T-helper 9 cell (primary cell): ENCODE results near the gene TEKT5.
"Not testable (repeated sequence)": the region's sequence is repeated elsewhere in the genome, so short reads cannot be mapped to it uniquely, and the experiment has no call there.

Source experiments
- DNase-seq: peaks from one replicate; pipeline ENCODE4 v3.0.0-alpha.2; 2020

The TEKT5 gene

DNA sequence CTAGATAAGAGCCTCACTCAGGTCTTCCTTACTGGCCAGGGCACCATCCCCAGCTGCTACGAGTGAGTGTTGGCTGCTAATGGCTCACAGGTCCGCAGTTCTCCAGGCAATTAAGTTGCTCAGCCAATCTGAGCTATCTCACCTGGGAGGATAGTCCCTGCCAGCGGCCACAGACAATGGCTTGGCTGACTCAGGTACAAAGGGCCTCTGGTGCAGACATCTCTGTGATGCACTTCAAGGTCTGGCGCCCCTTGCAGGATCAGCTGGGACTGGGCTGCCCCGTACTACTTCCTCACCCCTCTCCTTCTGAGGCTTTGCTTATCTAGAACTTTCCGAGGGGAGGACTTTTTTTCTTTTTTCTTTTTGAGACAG, 65.2 kb downstream of the TEKT5 start:
- no peak for DNase-seq

GRCh38 chr16:10625595-10626357, 69.0 kb downstream of the TEKT5 start:
- no peak for DNase-seq

DNA sequence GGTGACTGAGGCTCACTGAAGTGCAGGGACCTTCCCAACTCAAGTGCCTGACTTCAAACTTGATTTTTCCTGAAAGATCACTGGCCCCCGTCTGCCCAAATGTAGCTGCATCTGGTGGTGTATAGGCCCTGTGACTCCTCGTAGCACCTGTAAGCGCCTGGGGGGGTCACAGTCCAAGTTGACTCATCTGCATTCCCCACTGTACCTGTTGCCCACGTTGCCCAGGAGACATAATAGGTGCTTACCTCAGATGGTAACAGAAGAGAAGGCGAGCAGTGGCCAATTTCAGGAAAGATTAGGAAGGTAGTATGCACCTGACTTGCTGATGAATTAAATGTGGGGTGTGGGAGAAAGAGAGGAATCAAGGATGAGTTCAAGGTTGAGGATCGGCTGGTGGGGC, 70.2 kb downstream of the TEKT5 start:
- no peak for DNase-seq

DNA sequence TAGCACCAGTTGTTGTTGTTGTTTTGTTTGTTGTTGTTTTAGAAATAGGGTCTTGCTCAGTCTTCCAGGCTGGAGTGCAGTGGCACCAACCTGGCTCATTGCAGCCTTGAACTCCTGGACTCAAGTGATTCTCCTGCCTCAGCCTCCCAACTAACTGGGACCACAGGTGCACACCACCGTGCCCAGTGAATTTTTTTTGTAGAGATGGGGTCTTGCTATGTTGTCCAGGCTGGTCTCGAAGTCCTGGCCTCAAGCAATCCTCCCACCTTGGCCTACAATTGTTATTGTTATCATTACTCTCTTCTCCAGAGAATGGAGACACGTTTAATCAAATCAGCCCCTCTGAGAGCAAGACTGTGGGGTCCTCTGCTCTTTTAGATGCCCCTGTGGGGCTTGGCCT, 71.7 kb downstream of the TEKT5 start:
- no peak for DNase-seq

- no peak for DNase-seq
Observed at GRCh38 chr16:10622036-10622921, 72.5 kb downstream of the TEKT5 start.

GRCh38 chr16:10621216-10621949, 73.3 kb downstream of the TEKT5 start:
- not testable (repeated sequence) for DNase-seq

DNA sequence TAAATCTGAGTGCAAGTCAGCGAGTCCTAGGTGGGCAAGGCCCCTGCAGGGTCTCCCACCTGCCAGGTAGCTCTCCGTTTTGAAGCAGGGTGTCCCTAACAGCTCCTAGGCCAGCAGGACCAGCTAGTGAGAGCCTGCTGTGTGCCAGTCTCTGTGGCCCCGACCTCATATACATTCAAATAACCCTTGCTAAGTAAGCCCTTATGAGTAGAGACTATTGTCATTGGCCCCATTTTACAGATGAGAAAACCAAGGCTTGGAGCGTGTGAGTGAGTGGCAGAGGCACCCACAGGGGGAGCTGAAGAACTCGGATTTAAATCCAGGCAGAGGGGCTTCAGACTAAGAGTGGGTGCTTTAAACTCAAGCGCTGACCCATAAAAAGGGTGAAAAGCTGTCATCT, 74.6 kb downstream of the TEKT5 start:
- no peak for DNase-seq

DNA sequence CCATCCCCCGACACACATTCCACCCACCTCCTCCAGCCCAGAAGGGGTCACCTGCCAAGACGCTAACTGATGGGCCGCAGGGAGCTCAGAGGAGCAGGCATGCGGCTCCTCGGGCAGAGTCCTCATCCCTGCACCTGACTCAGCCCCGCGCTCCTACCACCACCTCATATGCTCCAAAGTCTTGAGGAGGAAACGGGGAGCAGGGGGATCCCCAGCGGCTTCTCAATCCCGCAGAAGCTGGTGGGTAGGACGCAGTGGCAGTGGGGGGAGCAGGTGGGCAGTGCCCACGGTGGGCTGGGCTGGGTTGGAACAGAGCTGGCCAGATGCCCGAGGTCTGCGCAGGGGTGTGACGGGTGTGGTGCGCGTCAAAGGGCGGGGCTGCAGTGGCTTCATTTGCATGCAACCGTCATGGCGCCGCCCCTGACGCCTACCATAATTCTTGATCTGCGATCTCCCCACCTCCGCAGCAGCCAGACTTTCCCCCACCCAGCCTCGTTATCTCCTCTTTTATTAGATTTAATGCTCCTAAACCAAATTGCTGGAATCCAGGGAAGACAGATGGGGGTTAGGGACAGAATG, 75.4 kb downstream of the TEKT5 start:
- no peak for DNase-seq

DNA sequence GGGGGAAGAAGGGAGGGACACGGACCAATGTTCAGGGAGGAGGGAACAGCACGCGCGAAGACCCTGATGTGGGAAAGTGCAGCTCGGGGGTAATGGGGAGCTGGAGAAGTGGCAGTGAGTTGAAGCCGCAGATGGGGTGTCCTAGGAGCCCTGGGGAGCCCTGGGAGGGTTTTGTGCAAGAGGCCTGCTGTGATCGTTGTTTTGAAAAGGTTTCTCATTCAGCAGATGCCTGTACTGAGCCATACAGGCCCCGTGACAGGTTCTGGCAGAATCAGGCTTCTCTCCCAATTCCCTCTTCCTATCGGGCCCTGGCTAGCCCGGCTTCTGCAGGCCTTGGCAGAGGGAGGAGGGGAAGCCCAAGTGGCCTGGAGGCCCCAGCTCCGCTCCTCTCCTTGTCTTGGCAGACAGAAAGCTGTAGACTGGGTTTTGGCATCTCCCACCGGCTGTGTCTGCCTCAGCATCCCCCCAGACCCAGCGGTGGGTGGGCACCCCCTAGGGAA, 76.0 kb downstream of the TEKT5 start:
- DNase-seq, result no peak

DNA sequence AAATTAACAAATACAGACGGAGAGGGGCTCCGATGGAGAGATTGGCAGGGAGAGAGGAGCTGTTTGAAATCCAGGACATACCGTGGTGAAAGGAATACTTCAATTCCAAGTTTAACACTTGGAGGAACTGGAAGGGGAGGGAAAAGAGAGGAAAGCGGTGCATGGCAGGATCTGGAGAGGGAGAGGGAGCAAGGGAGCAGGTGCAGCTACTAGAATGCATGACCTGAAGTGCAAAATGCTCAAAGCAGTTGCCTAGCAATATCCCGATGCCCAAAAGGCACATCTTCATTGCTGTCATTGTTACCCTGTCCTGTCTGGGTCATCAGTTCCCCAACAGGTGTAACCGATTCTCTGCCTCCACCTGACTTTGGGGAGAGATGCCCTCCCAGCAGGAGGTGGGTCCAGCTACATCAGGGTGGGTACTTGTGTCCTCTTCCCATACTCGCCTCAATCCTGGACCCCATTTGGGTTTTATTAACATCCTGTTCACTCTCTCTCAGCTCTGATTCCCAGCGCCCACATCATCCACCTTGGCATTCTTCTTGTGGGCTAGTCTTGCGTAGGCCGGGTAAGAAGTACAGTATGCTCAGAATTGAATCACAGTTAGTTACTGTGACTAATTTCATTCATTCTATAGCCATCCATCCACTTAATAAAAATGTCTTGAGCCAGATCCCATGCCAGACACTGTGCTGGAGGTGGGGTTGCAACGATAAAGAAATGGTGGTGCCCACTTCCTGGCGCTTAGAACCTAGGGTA, 76.9 kb downstream of the TEKT5 start:
- no peak for DNase-seq

- no peak for DNase-seq
Observed at GRCh38 chr16:10616756-10617640, 77.7 kb downstream of the TEKT5 start.

DNA sequence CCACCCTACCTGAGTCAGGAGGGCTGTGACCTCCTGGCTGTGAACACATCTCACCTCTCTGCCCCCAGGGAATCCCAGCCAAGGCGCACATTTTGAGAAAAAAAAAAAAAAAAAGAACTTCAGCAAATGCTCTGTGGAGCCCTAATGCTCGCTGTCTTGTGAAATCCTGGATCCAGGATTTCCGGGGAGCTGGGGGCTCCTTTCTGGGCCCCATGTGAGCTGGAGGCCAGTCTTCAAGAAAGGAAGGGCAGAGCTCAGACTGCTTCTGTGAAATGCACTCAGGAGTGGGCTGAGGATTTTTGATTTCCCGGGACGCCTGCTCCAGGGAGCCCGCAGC, 78.3 kb downstream of the TEKT5 start:
- no peak for DNase-seq

GRCh38 chr16:10614685-10615084, 80.0 kb downstream of the TEKT5 start:
- DNase-seq, result no peak

GRCh38 chr16:10613785-10614485, 80.8 kb downstream of the TEKT5 start:
- no peak for DNase-seq

GRCh38 chr16:10612649-10613179, 82.0 kb downstream of the TEKT5 start:
- DNase-seq, result no peak

DNA sequence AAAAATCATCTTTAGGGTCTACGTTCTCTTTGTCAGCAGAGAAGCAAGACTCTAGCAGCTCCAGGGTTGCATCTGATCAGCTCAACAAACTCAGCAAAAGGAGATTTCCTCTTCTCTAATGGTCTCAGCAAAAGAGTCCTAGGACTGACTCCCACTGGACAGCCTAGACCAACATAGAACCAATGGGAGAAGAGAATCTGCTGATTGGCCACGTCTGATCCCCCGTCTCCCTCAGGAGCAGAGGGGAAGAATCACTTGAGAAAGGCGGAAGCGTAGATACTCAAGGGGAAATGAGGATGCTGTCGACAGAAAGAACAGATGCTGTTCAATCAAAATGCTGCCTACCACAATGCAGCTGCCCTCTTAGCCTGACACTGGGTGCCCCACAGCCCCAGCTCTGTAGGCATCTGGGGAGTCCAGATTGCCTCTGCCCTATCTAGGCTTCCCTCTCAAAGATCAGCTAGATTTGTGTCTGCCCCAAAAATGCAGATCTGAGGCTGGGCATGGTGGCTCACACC, 82.8 kb downstream of the TEKT5 start:
- no peak for DNase-seq

DNA sequence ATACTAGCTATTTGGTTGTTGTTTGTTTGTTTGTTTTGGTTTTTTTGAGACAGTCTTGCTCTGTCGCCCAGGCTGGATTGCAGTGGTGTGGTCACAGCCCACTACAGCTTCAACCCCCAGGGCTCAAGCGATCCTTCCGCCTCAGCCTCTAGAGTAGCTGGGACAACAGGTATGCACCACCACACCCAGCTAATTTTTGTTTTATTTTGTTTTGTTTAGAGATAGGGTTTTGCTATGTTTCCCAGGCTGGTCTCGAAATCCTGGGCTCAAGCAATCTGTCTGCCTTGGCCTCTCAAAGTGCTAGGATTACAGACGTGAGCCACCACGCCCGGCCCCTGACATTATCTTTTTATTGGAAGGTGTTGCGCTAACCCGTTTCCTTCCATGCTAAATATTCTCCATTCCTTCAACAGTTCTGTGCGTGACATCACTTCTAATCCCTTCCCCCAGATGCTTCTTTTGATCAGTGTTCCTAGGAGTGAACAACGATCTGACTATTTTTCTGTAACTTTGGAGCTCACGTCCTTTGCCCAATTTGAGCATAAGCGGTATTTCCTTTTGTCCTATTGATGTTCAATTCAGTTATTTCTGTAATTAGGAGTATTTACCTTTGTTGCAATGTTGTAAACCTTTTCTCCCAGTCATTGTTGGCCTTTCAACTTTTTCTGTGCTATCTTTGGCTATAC, 84.1 kb downstream of the TEKT5 start:
- no peak for DNase-seq

GRCh38 chr16:10609402-10609774, 85.3 kb downstream of the TEKT5 start:
- no peak for DNase-seq

DNA sequence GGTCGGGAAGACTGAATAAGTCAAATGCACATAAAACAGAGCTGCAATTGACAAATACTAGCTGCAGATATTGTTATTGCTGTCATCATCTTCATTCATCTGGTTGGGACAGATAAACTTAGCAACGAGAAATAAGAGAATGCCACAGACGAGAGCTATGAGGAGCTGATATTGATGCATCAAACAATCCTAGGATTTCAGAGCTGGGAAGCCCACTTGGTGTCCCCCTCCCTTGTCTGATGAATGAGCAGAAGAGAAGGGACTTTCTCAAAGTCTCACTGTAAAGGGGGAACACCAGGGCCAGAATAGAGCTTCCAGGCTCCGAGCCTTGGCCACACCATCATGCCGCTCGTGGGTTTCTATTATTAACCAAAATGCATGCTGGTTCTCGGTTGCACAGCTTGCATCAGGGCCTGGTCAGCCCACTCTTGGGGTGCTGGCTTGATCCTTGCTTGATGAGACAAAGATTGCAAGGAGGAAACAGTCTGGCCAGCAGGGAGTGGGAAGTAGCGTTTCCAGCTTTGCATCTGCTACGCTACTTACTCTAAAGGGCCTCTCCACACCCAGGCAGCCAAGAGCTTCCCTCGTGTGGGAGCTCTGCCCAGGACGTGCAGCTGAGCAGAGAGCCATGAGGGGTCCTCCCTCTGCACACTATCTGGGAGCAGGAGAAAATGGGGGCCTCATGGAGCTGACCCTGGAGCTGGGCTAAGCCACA, 85.9 kb downstream of the TEKT5 start:
- DNase-seq, result no peak
